Mesenchymal stem cell (in vitro differentiated cells and primary cell): ENCODE results near the gene COL27A1.
"Not testable (repeated sequence)": the region's sequence is repeated elsewhere in the genome, so short reads cannot be mapped to it uniquely, and the experiment has no call there.

ENCODE experiments used
- DNase-seq: peaks from one replicate; pipeline ENCODE4 v3.0.0-alpha.2; 2013
- H2AFZ ChIP-seq: one replicate; pipeline ENCODE4 v1.6.1; 2013; ENCODE audit warnings: low read depth, mild to moderate bottlenecking, control low read depth, inconsistent platforms, low read length, moderate library complexity
- H2AK5ac ChIP-seq: 2 replicates; pipeline ENCODE4 v1.6.1; 2013; ENCODE audit warnings: low read length, moderate library complexity, mild to moderate bottlenecking, inconsistent platforms; ENCODE audit not compliant: severe bottlenecking
- H2BK120ac ChIP-seq: one replicate; pipeline ENCODE4 v1.6.1; 2013; ENCODE audit warnings: low read depth, mild to moderate bottlenecking, inconsistent platforms, low read length, moderate library complexity
- H2BK12ac ChIP-seq, 2 experiments: one replicate each; pipeline ENCODE4 v1.6.1; 2013; ENCODE audit warnings: inconsistent platforms in 2 of 2, low read length in 2 of 2, mild to moderate bottlenecking in 2 of 2, moderate library complexity in 2 of 2, control low read depth in 1 of 2
- H2BK15ac ChIP-seq: one replicate; pipeline ENCODE4 v1.6.1; 2013; ENCODE audit warnings: mild to moderate bottlenecking, low read depth, inconsistent platforms; ENCODE audit not compliant: poor library complexity, severe bottlenecking
- H2BK5ac ChIP-seq: 2 replicates; pipeline ENCODE4 v1.6.1; 2013; ENCODE audit warnings: low read depth, mild to moderate bottlenecking, low read length, control low read depth, inconsistent platforms; ENCODE audit not compliant: poor library complexity, severe bottlenecking
- H3K14ac ChIP-seq, 2 experiments: one replicate each; pipeline ENCODE4 v1.6.1; 2013; ENCODE audit warnings: inconsistent platforms in 2 of 2, low read length in 2 of 2, control low read depth in 1 of 2, mild to moderate bottlenecking in 1 of 2, moderate library complexity in 1 of 2
- H3K18ac ChIP-seq, 2 experiments: one replicate each; pipeline ENCODE4 v1.6.1; 2013; ENCODE audit warnings: inconsistent platforms in 2 of 2, low read length in 2 of 2, control low read depth in 1 of 2, low read depth in 1 of 2, mild to moderate bottlenecking in 1 of 2
- H3K23ac ChIP-seq, 2 experiments: one replicate each; pipeline ENCODE4 v1.6.1; 2013; ENCODE audit warnings: inconsistent platforms in 2 of 2, low read length in 2 of 2, mild to moderate bottlenecking in 2 of 2, moderate library complexity in 2 of 2, control low read depth in 1 of 2
- H3K27ac ChIP-seq: 2 replicates; pipeline ENCODE4 v1.5.1; 2013; ENCODE audit warnings: mild to moderate bottlenecking, moderate library complexity, low read length, control low read depth, inconsistent platforms; ENCODE audit not compliant: poor library complexity, severe bottlenecking
- H3K27me3 ChIP-seq, 2 experiments: 2 replicates each; pipeline versions ENCODE4 v1.6.1 to v1.7.0; 2013; ENCODE audit warnings: low read length in 2 of 2, mild to moderate bottlenecking in 2 of 2, moderate library complexity in 2 of 2, control low read depth in 1 of 2, inconsistent platforms in 1 of 2; ENCODE audit not compliant: control insufficient read depth in 1 of 2, insufficient read depth in 1 of 2
- H3K36me3 ChIP-seq, 2 experiments: 2 replicates each; pipeline versions ENCODE4 v1.6.1 to v1.7.0; 2013; ENCODE audit warnings: low read length in 2 of 2, control low read depth in 1 of 2, inconsistent platforms in 1 of 2, low read depth in 1 of 2, mild to moderate bottlenecking in 1 of 2; ENCODE audit not compliant: insufficient read depth in 2 of 2, control insufficient read depth in 1 of 2
- H3K4ac ChIP-seq, 2 experiments: one replicate each; pipeline ENCODE4 v1.6.1; 2013; ENCODE audit warnings: inconsistent platforms in 2 of 2, low read length in 2 of 2, mild to moderate bottlenecking in 2 of 2, moderate library complexity in 2 of 2, control low read depth in 1 of 2, low read depth in 1 of 2
- H3K4me1 ChIP-seq: 2 replicates; pipeline ENCODE4 v1.6.1; 2013; ENCODE audit warnings: low read depth, low read length, control low read depth; ENCODE audit not compliant: control insufficient read depth, insufficient read depth
- H3K4me2 ChIP-seq: 2 replicates; pipeline ENCODE4 v1.6.1; 2013; ENCODE audit warnings: low read length, mild to moderate bottlenecking, inconsistent platforms; ENCODE audit not compliant: poor library complexity, severe bottlenecking
- H3K4me3 ChIP-seq, 2 experiments: 2 replicates each; pipeline versions ENCODE4 v1.5.1 to v1.7.0; 2013; ENCODE audit warnings: low read length in 2 of 2, mild to moderate bottlenecking in 2 of 2, control low read depth in 1 of 2, low read depth in 1 of 2; ENCODE audit not compliant: insufficient read depth in 1 of 2
- H3K79me1 ChIP-seq: replicated peaks from 2 replicates; pipeline ENCODE4 v1.6.1; 2013; ENCODE audit warnings: mild to moderate bottlenecking, control low read depth, low read length, inconsistent platforms; ENCODE audit not compliant: poor library complexity, severe bottlenecking
- H3K9ac ChIP-seq: 2 replicates; pipeline ENCODE4 v1.7.0; 2013; ENCODE audit warnings: mild to moderate bottlenecking, low read length, moderate library complexity
- H3K9me3 ChIP-seq: 2 replicates; pipeline ENCODE4 v1.7.0; 2013; ENCODE audit warnings: mild to moderate bottlenecking, low read length; ENCODE audit not compliant: control insufficient read depth
- H4K8ac ChIP-seq: one replicate; pipeline ENCODE4 v1.6.1; 2013; ENCODE audit warnings: inconsistent platforms, mild to moderate bottlenecking, low read length, moderate library complexity
- H4K91ac ChIP-seq: one replicate; pipeline ENCODE4 v1.6.1; 2013; ENCODE audit warnings: mild to moderate bottlenecking, low read length, inconsistent platforms
- WGBS: methylation state at CpG from one replicate; pipeline ENCODE4 v1.1.7; 2013; ENCODE audit warnings: mixed read lengths; 5-methylcytosine and 5-hydroxymethylcytosine counted together

Gene COL27A1

DNA sequence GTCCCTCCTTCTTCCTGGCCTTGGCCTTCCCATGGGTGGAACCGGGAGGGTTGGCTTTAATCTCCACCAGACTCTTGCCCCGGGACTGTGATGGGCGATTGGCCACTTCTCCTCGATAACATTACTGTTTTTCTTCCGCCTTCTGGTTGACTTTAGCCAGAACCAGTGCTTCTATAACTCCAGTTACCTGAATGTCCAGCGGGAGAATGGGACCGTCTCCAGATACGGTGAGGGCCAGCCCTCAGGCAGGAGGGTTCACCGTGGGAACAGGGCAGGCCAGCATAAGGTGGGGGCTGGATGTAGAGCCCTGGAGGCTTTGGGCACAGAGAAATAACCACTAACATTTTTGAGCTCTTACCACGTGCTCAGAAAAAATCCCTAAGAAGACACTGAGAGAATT, 175.3 kb downstream of the COL27A1 start:
- Histone ChIP-seq H3K9ac (no peak overlapping the region), H2BK12ac (no peak overlapping the region), H2BK120ac (no peak overlapping the region), H3K18ac (no peak overlapping the region), H3K14ac (no peak overlapping the region), H3K36me3 (peaks cover 0 to 12% of the 10 kb centered on the region in 2 experiments), H4K91ac (no peak overlapping the region), H3K27me3 (peaks cover 0 to 19% of the 10 kb centered on the region in 2 experiments), H3K9me3 (no peaks in the 10 kb centered on the region), H2AFZ (no peak overlapping the region), H2BK15ac (no peak overlapping the region), H2AK5ac (no peak overlapping the region), H3K27ac (no peak overlapping the region), H3K79me1 (peaks cover 1% of the 10 kb centered on the region), H3K4ac (no peak overlapping the region), H3K4me1 (no peaks in the 10 kb centered on the region), H4K8ac (no peak overlapping the region), H3K4me3 (no peak overlapping the region), H3K4me2 (no peak overlapping the region), H3K23ac (no peak overlapping the region), H2BK5ac (no peak overlapping the region)
- WGBS: 87% methylated on average over 9 of the region's 10 CpGs
- no peak for DNase-seq

DNA sequence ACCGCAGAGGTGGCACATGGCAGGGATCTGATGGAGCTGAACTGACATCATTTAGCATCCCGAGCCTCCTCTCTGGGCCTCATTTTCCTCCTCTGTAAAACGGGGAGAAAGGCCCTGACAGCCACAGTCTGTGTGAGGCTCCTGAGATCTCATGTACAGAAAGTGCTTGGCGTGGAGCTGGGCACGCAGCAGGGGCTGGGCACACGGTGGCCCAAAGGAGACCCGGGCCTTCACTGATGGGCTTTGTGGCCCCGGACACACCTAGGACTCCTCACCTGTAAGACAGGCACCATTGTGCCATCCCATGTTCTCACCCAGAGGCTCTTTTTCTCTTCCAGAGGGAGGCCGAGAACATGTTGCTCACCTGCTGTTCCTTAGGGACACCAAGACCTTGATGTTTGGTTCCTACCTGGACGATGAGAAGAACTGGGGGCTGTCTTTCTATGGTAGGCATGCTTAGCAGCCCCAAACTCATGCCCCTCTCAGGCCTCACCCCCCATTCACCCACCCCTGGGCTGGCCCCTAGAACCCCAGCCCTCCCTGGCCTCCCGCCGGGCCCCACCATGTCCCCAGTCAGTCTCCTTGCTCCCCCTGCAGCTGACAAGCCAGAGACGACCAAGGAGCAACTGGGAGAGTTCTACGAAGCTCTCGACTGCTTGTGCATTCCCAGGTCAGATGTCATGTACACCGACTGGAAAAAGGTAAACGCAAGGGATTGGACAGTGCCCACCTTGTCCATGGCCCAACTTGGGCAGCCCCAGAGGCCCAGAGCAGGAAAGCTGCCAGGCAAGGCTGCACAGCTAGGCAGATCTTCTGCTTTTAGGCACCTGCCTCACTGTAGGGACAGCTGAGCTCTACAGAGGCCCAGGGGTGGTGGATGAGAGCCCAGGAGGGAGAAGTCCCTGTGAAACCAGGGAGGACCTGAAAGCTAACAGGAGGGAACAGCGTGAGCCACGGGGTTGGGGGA, 176.2 kb downstream of the COL27A1 start:
- WGBS: 83% methylated on average over 12 of the region's 19 CpGs
- DNase-seq: not testable (repeated sequence)

DNA sequence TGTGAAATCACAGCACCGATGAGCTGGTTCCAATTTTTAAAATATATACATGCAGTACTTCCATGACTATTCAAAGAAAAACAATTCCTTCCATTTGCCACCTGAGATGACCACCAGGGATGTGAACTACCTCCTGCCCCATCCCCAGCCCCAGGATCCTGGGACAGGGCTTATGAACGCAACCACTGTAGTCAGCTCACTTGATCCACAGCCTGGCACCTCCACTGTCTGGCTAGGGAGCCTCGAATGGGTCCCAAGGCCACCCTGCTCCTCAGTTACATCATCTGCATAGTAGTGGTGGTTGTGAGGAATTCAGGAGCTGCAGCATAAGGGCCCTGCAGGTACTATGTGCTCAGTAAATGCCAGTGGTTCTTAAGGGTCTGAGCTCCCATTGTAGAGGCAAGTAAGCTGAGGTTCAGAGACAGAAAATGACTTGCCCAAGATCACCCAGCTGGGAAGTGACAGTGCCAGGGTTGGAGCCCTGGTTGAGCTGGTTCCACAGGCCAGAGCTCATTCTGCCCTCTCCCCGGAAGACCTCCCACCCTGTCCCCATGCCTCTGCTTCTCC, 177.2 kb downstream of the COL27A1 start:
- WGBS: 95% methylated on average over 1 of the region's 4 CpGs
- not testable (repeated sequence) for H3K9ac ChIP-seq, H2AFZ ChIP-seq, H3K4me2 ChIP-seq, H3K23ac ChIP-seq, H3K4me1 ChIP-seq, H3K79me1 ChIP-seq, H4K8ac ChIP-seq, H2BK5ac ChIP-seq, DNase-seq, H3K4ac ChIP-seq, H3K14ac ChIP-seq, H3K9me3 ChIP-seq, H2BK12ac ChIP-seq, H2AK5ac ChIP-seq, H2BK15ac ChIP-seq, H2BK120ac ChIP-seq, H3K27ac ChIP-seq, H4K91ac ChIP-seq, H3K4me3 ChIP-seq
- peak overlapping the region in 1 of 2 experiments; percentile 8 for H3K18ac ChIP-seq
- H3K27me3 ChIP-seq: peaks cover 0 to 19% of the 10 kb centered on the region in 2 experiments
- peaks cover 12 to 27% of the 10 kb centered on the region in 2 experiments for H3K36me3 ChIP-seq

More for the DNA sequence above, 176.2 kb downstream of the COL27A1 start:
- H2BK15ac ChIP-seq, H2AK5ac ChIP-seq, H3K18ac ChIP-seq, H2BK5ac ChIP-seq, H3K9ac ChIP-seq, H3K4me1 ChIP-seq, H3K27ac ChIP-seq, H3K23ac ChIP-seq, H2AFZ ChIP-seq, H3K14ac ChIP-seq, H3K4ac ChIP-seq, H3K79me1 ChIP-seq, H2BK120ac ChIP-seq, H4K91ac ChIP-seq, H3K4me2 ChIP-seq, H3K9me3 ChIP-seq, H4K8ac ChIP-seq, H3K4me3 ChIP-seq, H2BK12ac ChIP-seq: not testable (repeated sequence)
- peaks cover 4 to 17% of the 10 kb centered on the region in 2 experiments for H3K36me3 ChIP-seq
- H3K27me3 ChIP-seq: peaks cover 0 to 19% of the 10 kb centered on the region in 2 experiments

- not testable (repeated sequence) for H4K91ac ChIP-seq, H4K8ac ChIP-seq, H3K23ac ChIP-seq, H2BK15ac ChIP-seq, H2BK12ac ChIP-seq, H3K14ac ChIP-seq, H3K27me3 ChIP-seq, H3K27ac ChIP-seq, H3K4me3 ChIP-seq, H3K9ac ChIP-seq, H3K18ac ChIP-seq, DNase-seq, H3K4me2 ChIP-seq, H3K79me1 ChIP-seq, H2AFZ ChIP-seq, H2AK5ac ChIP-seq, H2BK5ac ChIP-seq, H3K9me3 ChIP-seq, H2BK120ac ChIP-seq, H3K4ac ChIP-seq, H3K4me1 ChIP-seq
- WGBS: no CpG with 5 or more reads among the region's 4 CpGs
- H3K36me3 ChIP-seq: peaks cover 23 to 34% of the 10 kb centered on the region in 2 experiments
Measured at GRCh38 chr9:114333718-114334117, 178.4 kb downstream of the COL27A1 start.
